ENCODE data around the gene DDX41. TPM values are rescaled to one million over a fixed set of nuclear protein-coding genes. Genes with fewer than 3 reads are reported as not detected.

DDX41 gene
- total and polyA plus RNA-seq, 2 donors (not counting 3 experiments of a cell fraction or from before 2014, with no cell fraction given) = 103 to 118 TPM

- intact Hi-C loops (cut with micrococcal nuclease) (no loop called here), dilution Hi-C loops (cut with MboI; ENCODE audit: extremely low pct_ligation_motif_present, low sequenced_read_pairs) (no loop called here)
- FAIRE-seq (no peak), DNase-seq (ENCODE audit: low read depth, low spot score) (no peak)
- Histone ChIP-seq H2AFZ (ENCODE audit: low read depth, low read length) (no peak overlapping the region), H3K79me2 (ENCODE audit: control insufficient read depth, insufficient read depth, low read length) (no peaks in the 10 kb centered on the region), H3K9me1 (replicated peaks; ENCODE audit: control insufficient read depth, extremely low read depth, insufficient read depth, low read length) (no peaks in the 10 kb centered on the region), H3K4me3 (replicated peaks in 1 of 3; ENCODE audit: insufficient read depth in 1 of 3, low read depth in 1 of 3, low read length in 3 of 3) (no peak overlapping the region), H3K27ac (ENCODE audit: insufficient read depth, low read depth, low read length) (no peak overlapping the region), H3K4me1 (ENCODE audit: control insufficient read depth, extremely low read depth, insufficient read depth, low read length) (peaks cover 9% of the 10 kb centered on the region), H3K4me2 (ENCODE audit: insufficient read depth, low read length) (no peak overlapping the region), H3K36me3 (ENCODE audit: control insufficient read depth in 2 of 2, extremely low read depth in 1 of 2, insufficient read depth in 2 of 2, low read length in 2 of 2) (peaks cover 5 to 23% of the 10 kb centered on the region in 2 experiments), H3K9ac (replicated peaks; ENCODE audit: extremely low read depth, insufficient read depth, low read length) (no peak overlapping the region), H4K20me1 (replicated peaks; ENCODE audit: control insufficient read depth, extremely low read depth, insufficient read depth, low read length) (no peaks in the 10 kb centered on the region), H3K9me3 (replicated peaks; ENCODE audit: control insufficient read depth, insufficient read depth, low read length) (no peaks in the 10 kb centered on the region), H3K27me3 (ENCODE audit: control insufficient read depth in 2 of 2, insufficient read depth in 2 of 2, low read length in 2 of 2) (no peaks in the 10 kb centered on the region)
- ChIA-PET CTCF (interaction anchor here (1.2 to 2.5 kb wide), 5 partner anchors 9 to 117 kb away, joined by 3 to 10 read pairs (median 5); partner anchors contain the start of gene DDX41), POLR2A (interaction anchor here (2.1 kb wide), 1 partner anchor 10 kb away, joined by 6 read pairs; the partner anchor contains the start of gene PDLIM7)
- no TSS peak for BruUV-seq (replicated peaks)
- no peak for TF ChIP-seq CTCF (IDR thresholded peaks at IDR 0.05; ENCODE audit: extremely low read depth in 1 of 2, insufficient read depth in 1 of 2, low read depth in 1 of 2, low read length in 2 of 2)
Measured at GRCh38 chr5:177507596-177508220, 9.1 kb downstream of the DDX41 start.

- Histone ChIP-seq H4K20me1 (replicated peaks; ENCODE audit: control insufficient read depth, extremely low read depth, insufficient read depth, low read length) (no peaks in the 10 kb centered on the region), H3K27me3 (ENCODE audit: control insufficient read depth in 2 of 2, insufficient read depth in 2 of 2, low read length in 2 of 2) (no peaks in the 10 kb centered on the region), H3K4me1 (ENCODE audit: control insufficient read depth, extremely low read depth, insufficient read depth, low read length) (peaks cover 9% of the 10 kb centered on the region), H3K9me3 (replicated peaks; ENCODE audit: control insufficient read depth, insufficient read depth, low read length) (no peaks in the 10 kb centered on the region), H3K27ac (ENCODE audit: insufficient read depth, low read depth, low read length) (no peak overlapping the region), H3K9ac (replicated peaks; ENCODE audit: extremely low read depth, insufficient read depth, low read length) (no peak overlapping the region), H2AFZ (ENCODE audit: low read depth, low read length) (no peak overlapping the region), H3K9me1 (replicated peaks; ENCODE audit: control insufficient read depth, extremely low read depth, insufficient read depth, low read length) (no peaks in the 10 kb centered on the region), H3K4me2 (ENCODE audit: insufficient read depth, low read length) (no peak overlapping the region), H3K36me3 (ENCODE audit: control insufficient read depth in 2 of 2, extremely low read depth in 1 of 2, insufficient read depth in 2 of 2, low read length in 2 of 2) (peaks cover 5 to 18% of the 10 kb centered on the region in 2 experiments), H3K79me2 (ENCODE audit: control insufficient read depth, insufficient read depth, low read length) (no peaks in the 10 kb centered on the region), H3K4me3 (replicated peaks in 1 of 3; ENCODE audit: insufficient read depth in 1 of 3, low read depth in 1 of 3, low read length in 3 of 3) (no peak overlapping the region)
- DNase-seq (ENCODE audit: low read depth, low spot score) = peak; percentile 28
- TF ChIP-seq MAX (IDR thresholded peaks at IDR 0.05; ENCODE audit: insufficient read depth, insufficient read length) (no peak), CTCF (IDR thresholded peaks at IDR 0.05; ENCODE audit: extremely low read depth in 1 of 2, insufficient read depth in 1 of 2, low read depth in 1 of 2, low read length in 2 of 2) (peak; percentile 8 to 9)
- ChIA-PET POLR2A (interaction anchor here (2.1 kb wide), 1 partner anchor 10 kb away, joined by 6 read pairs; the partner anchor contains the start of gene PDLIM7), CTCF (interaction anchor here (0.9 to 2.5 kb wide), 6 partner anchors 9 to 136 kb away, joined by 3 to 10 read pairs (median 4); partner anchors contain the start of gene DDX41)
- intact Hi-C loops (cut with micrococcal nuclease) (no loop called here), dilution Hi-C loops (cut with MboI; ENCODE audit: extremely low pct_ligation_motif_present, low sequenced_read_pairs) (no loop called here)
- BruUV-seq (replicated peaks) = no TSS peak
- no peak for FAIRE-seq
Measured at GRCh38 chr5:177507165-177507564, 9.6 kb downstream of the DDX41 start.

Data from endothelial cell of umbilical vein (primary cell).